ENCODE results near the gene DLX1. TPM values are rescaled to one million over a fixed set of nuclear protein-coding genes. Genes with fewer than 3 reads are reported as not detected.

Gene DLX1
- total RNA-seq (2021; ENCODE audit: unreplicated experiment) (2.0 TPM), Bru-seq, nascent RNA (percentile 34 among the genes with signal in this experiment), BruChase-seq, experiment 1, labeled RNA remaining after a 6-hour chase (percentile 50 among the genes with signal in this experiment), BruChase-seq, experiment 2, labeled RNA remaining after a 2-hour chase (percentile 52 among the genes with signal in this experiment)
- 0.26 and 0.70 TPM in 2 replicates for polyA plus RNA-seq (2012)
- long read RNA-seq, partial matches to known transcripts: 0 of 2 reads
- long read RNA-seq, other reads (novel, unspliced or antisense): 0 of 2 reads

DNA sequence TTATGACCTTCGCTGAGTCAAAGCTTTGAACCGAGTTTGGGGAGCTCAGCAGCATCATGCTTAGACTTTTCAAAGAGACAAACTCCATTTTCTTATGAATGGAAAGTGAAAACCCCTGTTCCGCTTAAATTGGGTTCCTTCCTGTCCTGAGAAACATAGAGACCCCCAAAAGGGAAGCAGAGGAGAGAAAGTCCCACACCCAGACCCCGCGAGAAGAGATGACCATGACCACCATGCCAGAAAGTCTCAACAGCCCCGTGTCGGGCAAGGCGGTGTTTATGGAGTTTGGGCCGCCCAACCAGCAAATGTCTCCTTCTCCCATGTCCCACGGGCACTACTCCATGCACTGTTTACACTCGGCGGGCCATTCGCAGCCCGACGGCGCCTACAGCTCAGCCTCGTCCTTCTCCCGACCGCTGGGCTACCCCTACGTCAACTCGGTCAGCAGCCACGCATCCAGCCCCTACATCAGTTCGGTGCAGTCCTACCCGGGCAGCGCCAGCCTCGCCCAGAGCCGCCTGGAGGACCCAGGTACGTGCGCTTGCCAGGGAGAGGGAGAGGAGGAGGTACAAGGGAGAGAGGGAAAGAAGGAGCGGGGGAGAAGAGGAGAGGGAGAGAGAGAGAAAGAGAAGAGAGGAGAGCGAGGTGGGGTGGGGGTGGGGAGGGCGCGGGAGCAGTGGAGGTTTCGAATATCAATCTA lies at the start of gene DLX1:
Gene DLX1, plus strand, starts transcription at position 48 of the 700 bp plus-strand sequence. Its CDS starts 171 bp downstream, at position 219.
- Histone ChIP-seq H3K9me3 (ENCODE audit: control insufficient read depth in 1 of 2, insufficient read depth in 1 of 2, low read depth in 1 of 2, low read length in 2 of 2) (no peaks in the 10 kb centered on the region), H3K27ac (ENCODE audit: low read depth, low read length) (peak within 1 kb of the TSS; percentile 48; the same call in 1 of the 2 replicates), H3K4me3 (replicated peaks in 1 of 2; ENCODE audit: low read depth in 1 of 2, low read length in 2 of 2) (peak within 1 kb of the TSS; percentile 51 to 61), H3K9ac (ENCODE audit: low read length) (peak within 1 kb of the TSS; percentile 59), H4K20me1 (ENCODE audit: insufficient read depth) (no peaks in the 10 kb centered on the region), H2AFZ (ENCODE audit: low read depth, low read length, poor library complexity, severe bottlenecking) (peak within 1 kb of the TSS; percentile 75), H3K4me1 (ENCODE audit: control insufficient read depth in 1 of 2, insufficient read depth in 2 of 2, low read length in 2 of 2) (peaks cover 0 to 17% of the 10 kb centered on the region in 2 experiments; a peak in 1 of 4 replicates), H3K9me2 (ENCODE audit: insufficient read depth) (no peaks in the 10 kb centered on the region), H3K79me2 (ENCODE audit: insufficient read depth, low read length) (no peaks in the 10 kb centered on the region), H3K4me2 (ENCODE audit: low read length) (peak within 1 kb of the TSS; percentile 85), H3K27me3 (ENCODE audit: insufficient read depth, low read length) (no peaks in the 10 kb centered on the region), H3K36me3 (ENCODE audit: control insufficient read depth in 1 of 2, insufficient read depth in 2 of 2, low read length in 2 of 2) (no peaks in the 10 kb centered on the region)
- ChIA-PET POLR2A (interaction anchor here (0.9 to 1.6 kb wide), 3 partner anchors 9 to 28 kb away, joined by 3 to 8 read pairs (median 4); no protein-coding TSS in a partner anchor), RAD21 (ENCODE audit: low non-redundant PET in 1 of 2, low total read pairs in 2 of 2, uncharacterized antibody in 2 of 2, unreplicated experiment in 2 of 2) (no interaction called here), CTCF (no interaction called here)
- BruUV-seq (replicated peaks): no TSS peak
- intact Hi-C loops (cut with micrococcal nuclease): no loop called here
- DNase-seq (ENCODE audit: low read depth, low spot score) (no peak), ATAC-seq (peak; percentile 4)
- no peak for TF ChIP-seq CTCF (IDR thresholded peaks at IDR 0.05 in 2 of 3, conservative IDR thresholded peaks at IDR 0.05 in 1 of 3; ENCODE audit: borderline replicate concordance in 1 of 3, insufficient read depth in 1 of 3, low read depth in 2 of 3, low read length in 2 of 3)
- no peak for TF ChIP-seq ELF1 (IDR thresholded peaks at IDR 0.05; ENCODE audit: borderline replicate concordance, low read depth)
- no peak for TF ChIP-seq SRF (IDR thresholded peaks at IDR 0.05; ENCODE audit: low read depth)
- no peak for TF ChIP-seq POLR2AphosphoS5 (IDR thresholded peaks at IDR 0.05; ENCODE audit: low read depth, low read length)
- no peak for TF ChIP-seq JUND (IDR thresholded peaks at IDR 0.05)
- TF ChIP-seq ZFX (IDR thresholded peaks at IDR 0.05): no peak
- no peak for TF ChIP-seq REST (IDR thresholded peaks at IDR 0.05; ENCODE audit: low read depth)
- TF ChIP-seq TCF7L2 (IDR thresholded peaks at IDR 0.05; ENCODE audit: borderline replicate concordance, extremely low read depth, insufficient read depth, insufficient read length): no peak
- no peak for TF ChIP-seq ZNF274 (IDR thresholded peaks at IDR 0.05; ENCODE audit: low read depth, low read length)
- no peak for TF ChIP-seq RAD21 (IDR thresholded peaks at IDR 0.05; ENCODE audit: low read depth)
- TF ChIP-seq SP1 (IDR thresholded peaks at IDR 0.05; ENCODE audit: low read depth): no peak
- no peak for TF ChIP-seq EZH2phosphoT487 (IDR thresholded peaks at IDR 0.05; ENCODE audit: borderline replicate concordance)
- no peak for TF ChIP-seq YY1 (IDR thresholded peaks at IDR 0.05; ENCODE audit: extremely low read depth, insufficient replicate concordance, low read depth, low read length)
- TF ChIP-seq MAX (IDR thresholded peaks at IDR 0.05): no peak
- TF ChIP-seq CBX3 (IDR thresholded peaks at IDR 0.05; ENCODE audit: low read depth): no peak
